A549 (cell line): Measurements from ENCODE around the gene CEP83. TPM values are rescaled to one million over a fixed set of nuclear protein-coding genes. Genes with fewer than 3 reads are reported as not detected.

Experiments used
- ATAC-seq, 2 experiments: fragments of 200-7000 bp in 1 of 2; fragments of >200 bp in 1 of 2; cut with Nextera tagmentation in 1 of 2; cut with Tn5 transposase in 1 of 2; 3 replicates each; pipeline versions ENCODE4 v1.8.0 to v1.9.1; 2018 to 2020; ENCODE audit warnings: mild to moderate bottlenecking in 1 of 2, moderate library complexity in 1 of 2
- CTCF ChIA-PET: fragments of 300-600 bp; sonication (Branson Sonifier 250); formaldehyde crosslinking; extraction: SDS; loops from one replicate; lab custom pipeline; 2021; ENCODE audit warnings: antibody characterized with exemption, inconsistent platforms; lab: Yijun Ruan, JAX
- POLR2A ChIA-PET: fragments of 350-600 bp; formaldehyde crosslinking; extraction: SDS; loops from one replicate; lab custom pipeline; 2021; ENCODE audit warnings: antibody characterized with exemption, inconsistent platforms; lab: Yijun Ruan, JAX
- DNase-seq, 2 experiments: peaks; one replicate each; pipeline versions ENCODE4 v3.0.0 to v3.0.0-alpha.2; 2011 to 2016; ENCODE audit warnings: low read depth in 1 of 2, low spot score in 1 of 2
- FAIRE-seq: peaks from 2 replicates; lab custom pipeline; 2011; peaks lifted over from hg19 to GRCh38; lab: Jason Lieb, UNC
- H3K27ac ChIP-seq, 2 experiments: fragments of >200 bp; sonication (Bioruptor Twin); formaldehyde crosslinking; 3 replicates each; pipeline ENCODE4 v1.5.1; 2016 to 2017
- H3K4me1 ChIP-seq: fragments of >200 bp; sonication (Bioruptor Twin); formaldehyde crosslinking; 3 replicates; pipeline ENCODE4 v1.6.1; 2016
- H3K4me2 ChIP-seq: fragments of >200 bp; sonication (Bioruptor Twin); formaldehyde crosslinking; 3 replicates; pipeline ENCODE4 v1.6.1; 2016
- H3K4me3 ChIP-seq: fragments of >200 bp; sonication (Bioruptor Twin); formaldehyde crosslinking; 3 replicates; pipeline ENCODE4 v1.5.1; 2016
- H3K9me3 ChIP-seq: fragments of >200 bp; sonication (Bioruptor Twin); formaldehyde crosslinking; 3 replicates; pipeline ENCODE4 v1.6.1; 2016
- CHD4 ChIP-seq: fragments of 200-600 bp; sonication (generic); IDR thresholded peaks from 2 replicates; pipeline ENCODE4 v1.6.1; 2016; ENCODE audit warnings: antibody characterized with exemption, mild to moderate bottlenecking, borderline replicate concordance
- EHF ChIP-seq: fragments of 250-450 bp; sonication (Bioruptor Pico); IDR thresholded peaks from 2 replicates; pipeline ENCODE4 v1.5.0; 2020; ENCODE audit warnings: mild to moderate bottlenecking
- EHMT2 ChIP-seq: fragments of 200-600 bp; sonication (generic); IDR thresholded peaks from 2 replicates; pipeline ENCODE4 v1.6.1; 2016; ENCODE audit warnings: antibody characterized with exemption, low read depth, mild to moderate bottlenecking, moderate library complexity
- EP300 ChIP-seq, 2 experiments: fragments of >200 bp; sonication (Bioruptor Twin); formaldehyde crosslinking; IDR thresholded peaks; 2 replicates in 1 of 2; 3 replicates in 1 of 2; pipeline ENCODE4 v1.6.1; 2016 to 2017
- ESRRA ChIP-seq: fragments of 150-350 bp; IDR thresholded peaks from 2 replicates; pipeline ENCODE4 v1.6.1; 2014; ENCODE audit warnings: mild to moderate bottlenecking, low read length, borderline replicate concordance
- FOXS1 ChIP-seq: fragments of 250-450 bp; sonication (Bioruptor Pico); IDR thresholded peaks from 2 replicates; pipeline ENCODE4 v1.5.0; 2020; ENCODE audit warnings: mild to moderate bottlenecking, moderate library complexity
- HDAC2 ChIP-seq: fragments of 200-600 bp; sonication (generic); IDR thresholded peaks from 2 replicates; pipeline ENCODE4 v1.6.1; 2016
- HEYL ChIP-seq: fragments of 250-450 bp; sonication (Bioruptor Pico); IDR thresholded peaks from 2 replicates; pipeline ENCODE4 v1.8.0; 2021; ENCODE audit warnings: mild to moderate bottlenecking, moderate library complexity
- HOXB13 ChIP-seq: fragments of 250-450 bp; sonication (Bioruptor Pico); IDR thresholded peaks from 2 replicates; pipeline ENCODE4 v1.5.0; 2020; ENCODE audit warnings: low read depth, mild to moderate bottlenecking, moderate library complexity
- JUN ChIP-seq, 2 experiments: fragments of >200 bp; sonication (Bioruptor Twin); formaldehyde crosslinking; IDR thresholded peaks; 2 replicates in 1 of 2; 3 replicates in 1 of 2; pipeline ENCODE4 v1.6.1; 2016 to 2017
- KDM5A ChIP-seq: fragments of 200-600 bp; sonication (generic); IDR thresholded peaks from 2 replicates; pipeline ENCODE4 v1.6.1; 2016; ENCODE audit warnings: antibody characterized with exemption, mild to moderate bottlenecking
- MAZ ChIP-seq: fragments of 150-350 bp; IDR thresholded peaks from 2 replicates; pipeline ENCODE4 v1.6.1; 2014; ENCODE audit warnings: antibody characterized with exemption, low read depth, low read length, borderline replicate concordance
- NFE2L2 ChIP-seq: fragments of 150-350 bp; conservative IDR thresholded peaks from 2 replicates; pipeline ENCODE4 v1.6.1; 2014; ENCODE audit warnings: low read length
- NPAS2 ChIP-seq: fragments of 250-450 bp; sonication (Bioruptor Pico); IDR thresholded peaks from 2 replicates; pipeline ENCODE4 v1.8.0; 2022; ENCODE audit warnings: mild to moderate bottlenecking, moderate library complexity, borderline replicate concordance
- NR3C1 ChIP-seq: fragments of >200 bp; sonication (Bioruptor Twin); formaldehyde crosslinking; IDR thresholded peaks from 3 replicates; pipeline ENCODE4 v1.6.1; 2017
- POLR2A ChIP-seq: IDR thresholded peaks from 2 replicates; pipeline ENCODE4 v1.6.1; 2012; ENCODE audit warnings: mild to moderate bottlenecking, low read length
- RCOR1 ChIP-seq: fragments of 150-350 bp; IDR thresholded peaks from 2 replicates; pipeline ENCODE4 v1.6.1; 2014; ENCODE audit warnings: antibody characterized with exemption, low read length, low read depth
- RFX5 ChIP-seq: fragments of 450-650 bp; IDR thresholded peaks from 2 replicates; pipeline ENCODE4 v1.7.1; 2014; ENCODE audit warnings: antibody characterized with exemption, mild to moderate bottlenecking, moderate library complexity
- RNF2 ChIP-seq: fragments of 200-600 bp; sonication (generic); IDR thresholded peaks from 2 replicates; pipeline ENCODE4 v1.6.1; 2016; ENCODE audit warnings: low read depth, mild to moderate bottlenecking, antibody characterized with exemption, moderate library complexity, borderline replicate concordance
- SMC3 ChIP-seq: fragments of >200 bp; sonication (Bioruptor Twin); formaldehyde crosslinking; IDR thresholded peaks from 3 replicates; pipeline ENCODE4 v1.6.1; 2018; ENCODE audit warnings: inconsistent platforms
- TP53 ChIP-seq: fragments of 250-450 bp; sonication (Bioruptor Pico); IDR thresholded peaks from 2 replicates; pipeline ENCODE4 v1.5.0; 2021; ENCODE audit warnings: mild to moderate bottlenecking, moderate library complexity
- ZSCAN20 ChIP-seq: fragments of 250-450 bp; sonication (Bioruptor Pico); IDR thresholded peaks from 2 replicates; pipeline ENCODE4 v1.8.0; 2022; ENCODE audit warnings: mild to moderate bottlenecking, moderate library complexity
- WGBS: methylation state at CpG from one replicate; pipeline ENCODE4 v1.1.6; 2017; ENCODE audit errors: missing lambda C conversion rate; 5-methylcytosine and 5-hydroxymethylcytosine counted together
- polyA plus RNA-seq, 4 experiments: library from polyadenylated mRNA; depleted of rRNA in 3 of 4; stranded (reverse); fragments of >200 nt; fragmentation: RNase III in 1 of 4; extraction: RNeasy Plus Mini Kit Qiagen cat#74134 plus additional on column Dnase treatment in 1 of 4; gene quantifications; 2 replicates in 3 of 4; 3 replicates in 1 of 4; pipeline ENCODE4 v1.2.3, GENCODE V29; 2011 to 2017
- TF ChIP-seq, protein P1 (sequence below): fragments of >200 bp; sonication (Bioruptor Twin); formaldehyde crosslinking; IDR thresholded peaks from 2 replicates; pipeline ENCODE4 v1.6.1; 2016
- TF ChIP-seq, protein P2 (sequence below): fragments of >200 bp; sonication (Bioruptor Twin); formaldehyde crosslinking; IDR thresholded peaks from 3 replicates; pipeline ENCODE4 v1.6.1; 2016
- TF ChIP-seq, protein P3 (sequence below): fragments of >200 bp; sonication (Bioruptor Twin); formaldehyde crosslinking; IDR thresholded peaks from 3 replicates; pipeline ENCODE4 v1.5.1; 2016
- TF ChIP-seq, protein P4 (sequence below): fragments of 200-600 bp; sonication (generic); IDR thresholded peaks from 2 replicates; pipeline ENCODE4 v1.6.1; 2016; ENCODE audit warnings: antibody characterized with exemption, mild to moderate bottlenecking, moderate library complexity

The CEP83 gene
- polyA plus RNA-seq, 2 of the 4 experiments (the other 2 are of a cell fraction) = 8.5 to 21.4 TPM

DNA sequence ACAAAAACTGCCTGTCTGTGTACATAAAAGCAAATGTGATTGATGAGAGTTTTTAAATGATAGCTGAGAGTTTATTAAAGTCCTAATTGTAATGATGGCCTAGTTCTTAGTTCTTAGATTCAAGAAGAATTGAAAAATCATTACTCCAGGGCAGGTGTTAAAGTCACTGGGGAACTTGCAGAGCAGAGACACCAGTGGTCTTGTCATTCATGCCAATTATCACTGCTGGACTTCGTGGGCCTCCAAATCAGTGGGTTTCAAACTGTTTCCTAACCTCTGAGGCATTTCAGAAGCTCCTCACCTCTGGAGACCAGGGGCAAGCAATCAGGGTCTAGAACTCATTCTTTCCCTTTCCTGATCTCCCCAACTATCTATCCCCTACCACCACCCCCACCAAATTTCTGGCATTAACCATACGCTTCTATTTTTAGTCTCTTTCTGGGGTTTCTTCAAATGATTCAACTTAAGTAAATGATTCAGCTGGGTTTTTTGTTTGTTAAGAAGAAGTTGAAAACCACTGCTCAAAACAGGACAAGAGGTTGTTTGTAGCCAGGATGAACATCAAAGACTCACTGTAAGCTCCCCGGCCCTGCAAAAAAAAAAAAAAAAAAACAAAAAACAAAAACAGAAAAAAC, 80.1 kb downstream of the CEP83 start:
- H3K27ac ChIP-seq = no peak overlapping the region
- no peak overlapping the region for H3K4me3 ChIP-seq
- 89% methylated on average over 3 of the region's 3 CpGs for WGBS
- DNase-seq = no peak
- peaks cover 7% of the 10 kb centered on the region; the same call in 1 of the 3 replicates for H3K9me3 ChIP-seq
- H3K4me2 ChIP-seq = no peak overlapping the region
- ChIA-PET CTCF (no interaction called here), POLR2A (no interaction called here)
- TF ChIP-seq NR3C1 (no peak), HDAC2 (no peak), NPAS2 (CRISPR knock-in tag) (no peak), SMC3 (no peak), RCOR1 (no peak), ZSCAN20 (CRISPR knock-in tag) (no peak), FOXS1 (no peak), TP53 (CRISPR knock-in tag) (no peak), EHF (CRISPR knock-in tag) (no peak), KDM5A (no peak), POLR2A (no peak), NFE2L2 (no peak), HEYL (CRISPR knock-in tag) (no peak), CHD4 (no peak), EP300 (IDR thresholded peaks at IDR 0.05) (no peak), JUN (IDR thresholded peaks at IDR 0.05) (no peak), MAZ (no peak)
- TF ChIP-seq, protein P1, sequence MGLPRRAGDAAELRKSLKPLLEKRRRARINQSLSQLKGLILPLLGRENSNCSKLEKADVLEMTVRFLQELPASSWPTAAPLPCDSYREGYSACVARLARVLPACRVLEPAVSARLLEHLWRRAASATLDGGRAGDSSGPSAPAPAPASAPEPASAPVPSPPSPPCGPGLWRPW = no peak
- TF ChIP-seq, protein P2, sequence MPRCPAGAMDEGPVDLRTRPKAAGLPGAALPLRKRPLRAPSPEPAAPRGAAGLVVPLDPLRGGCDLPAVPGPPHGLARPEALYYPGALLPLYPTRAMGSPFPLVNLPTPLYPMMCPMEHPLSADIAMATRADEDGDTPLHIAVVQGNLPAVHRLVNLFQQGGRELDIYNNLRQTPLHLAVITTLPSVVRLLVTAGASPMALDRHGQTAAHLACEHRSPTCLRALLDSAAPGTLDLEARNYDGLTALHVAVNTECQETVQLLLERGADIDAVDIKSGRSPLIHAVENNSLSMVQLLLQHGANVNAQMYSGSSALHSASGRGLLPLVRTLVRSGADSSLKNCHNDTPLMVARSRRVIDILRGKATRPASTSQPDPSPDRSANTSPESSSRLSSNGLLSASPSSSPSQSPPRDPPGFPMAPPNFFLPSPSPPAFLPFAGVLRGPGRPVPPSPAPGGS = no peak
- TF ChIP-seq, protein P3, sequence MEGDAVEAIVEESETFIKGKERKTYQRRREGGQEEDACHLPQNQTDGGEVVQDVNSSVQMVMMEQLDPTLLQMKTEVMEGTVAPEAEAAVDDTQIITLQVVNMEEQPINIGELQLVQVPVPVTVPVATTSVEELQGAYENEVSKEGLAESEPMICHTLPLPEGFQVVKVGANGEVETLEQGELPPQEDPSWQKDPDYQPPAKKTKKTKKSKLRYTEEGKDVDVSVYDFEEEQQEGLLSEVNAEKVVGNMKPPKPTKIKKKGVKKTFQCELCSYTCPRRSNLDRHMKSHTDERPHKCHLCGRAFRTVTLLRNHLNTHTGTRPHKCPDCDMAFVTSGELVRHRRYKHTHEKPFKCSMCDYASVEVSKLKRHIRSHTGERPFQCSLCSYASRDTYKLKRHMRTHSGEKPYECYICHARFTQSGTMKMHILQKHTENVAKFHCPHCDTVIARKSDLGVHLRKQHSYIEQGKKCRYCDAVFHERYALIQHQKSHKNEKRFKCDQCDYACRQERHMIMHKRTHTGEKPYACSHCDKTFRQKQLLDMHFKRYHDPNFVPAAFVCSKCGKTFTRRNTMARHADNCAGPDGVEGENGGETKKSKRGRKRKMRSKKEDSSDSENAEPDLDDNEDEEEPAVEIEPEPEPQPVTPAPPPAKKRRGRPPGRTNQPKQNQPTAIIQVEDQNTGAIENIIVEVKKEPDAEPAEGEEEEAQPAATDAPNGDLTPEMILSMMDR = no peak
- H3K4me1 ChIP-seq = peaks cover 12% of the 10 kb centered on the region; the same call in 2 of the 3 replicates
- ATAC-seq = no peak
- no peak for FAIRE-seq

DNA sequence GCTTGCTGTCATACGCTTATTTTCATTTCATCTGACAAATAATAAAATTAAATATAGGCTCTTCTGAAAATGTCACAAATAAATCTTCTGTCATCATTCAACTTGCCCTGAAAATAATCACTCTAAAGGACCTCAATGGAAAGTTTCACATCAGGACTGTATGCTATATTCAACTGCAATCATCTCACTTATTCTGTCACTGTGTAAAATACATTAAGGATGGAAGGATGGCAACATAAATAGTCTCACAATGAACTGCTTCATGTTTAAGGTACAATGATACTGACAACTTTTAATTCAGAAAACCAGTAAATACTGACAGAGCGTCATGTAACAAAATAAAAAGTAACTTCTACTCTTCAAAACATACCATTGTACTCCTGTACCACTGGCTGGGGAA, 82.1 kb downstream of the CEP83 start:
- H3K4me3 ChIP-seq = no peak overlapping the region
- peaks cover 12% of the 10 kb centered on the region; the same call in 2 of the 3 replicates for H3K4me1 ChIP-seq
- TF ChIP-seq NFE2L2 (no peak), EHMT2 (no peak), ESRRA (no peak), HOXB13 (CRISPR knock-in tag) (no peak), FOXS1 (no peak), RFX5 (no peak), RNF2 (no peak)
- TF ChIP-seq, protein P4, sequence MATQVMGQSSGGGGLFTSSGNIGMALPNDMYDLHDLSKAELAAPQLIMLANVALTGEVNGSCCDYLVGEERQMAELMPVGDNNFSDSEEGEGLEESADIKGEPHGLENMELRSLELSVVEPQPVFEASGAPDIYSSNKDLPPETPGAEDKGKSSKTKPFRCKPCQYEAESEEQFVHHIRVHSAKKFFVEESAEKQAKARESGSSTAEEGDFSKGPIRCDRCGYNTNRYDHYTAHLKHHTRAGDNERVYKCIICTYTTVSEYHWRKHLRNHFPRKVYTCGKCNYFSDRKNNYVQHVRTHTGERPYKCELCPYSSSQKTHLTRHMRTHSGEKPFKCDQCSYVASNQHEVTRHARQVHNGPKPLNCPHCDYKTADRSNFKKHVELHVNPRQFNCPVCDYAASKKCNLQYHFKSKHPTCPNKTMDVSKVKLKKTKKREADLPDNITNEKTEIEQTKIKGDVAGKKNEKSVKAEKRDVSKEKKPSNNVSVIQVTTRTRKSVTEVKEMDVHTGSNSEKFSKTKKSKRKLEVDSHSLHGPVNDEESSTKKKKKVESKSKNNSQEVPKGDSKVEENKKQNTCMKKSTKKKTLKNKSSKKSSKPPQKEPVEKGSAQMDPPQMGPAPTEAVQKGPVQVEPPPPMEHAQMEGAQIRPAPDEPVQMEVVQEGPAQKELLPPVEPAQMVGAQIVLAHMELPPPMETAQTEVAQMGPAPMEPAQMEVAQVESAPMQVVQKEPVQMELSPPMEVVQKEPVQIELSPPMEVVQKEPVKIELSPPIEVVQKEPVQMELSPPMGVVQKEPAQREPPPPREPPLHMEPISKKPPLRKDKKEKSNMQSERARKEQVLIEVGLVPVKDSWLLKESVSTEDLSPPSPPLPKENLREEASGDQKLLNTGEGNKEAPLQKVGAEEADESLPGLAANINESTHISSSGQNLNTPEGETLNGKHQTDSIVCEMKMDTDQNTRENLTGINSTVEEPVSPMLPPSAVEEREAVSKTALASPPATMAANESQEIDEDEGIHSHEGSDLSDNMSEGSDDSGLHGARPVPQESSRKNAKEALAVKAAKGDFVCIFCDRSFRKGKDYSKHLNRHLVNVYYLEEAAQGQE = no peak
- TF ChIP-seq, protein P1 = no peak
- WGBS = 93% methylated on average over 2 of the region's 2 CpGs
- ChIA-PET CTCF (no interaction called here), POLR2A (no interaction called here)
- ATAC-seq = no peak
- no peak overlapping the region for H3K4me2 ChIP-seq
- no peak for DNase-seq
- no peak overlapping the region for H3K27ac ChIP-seq
- no peaks in the 10 kb centered on the region for H3K9me3 ChIP-seq
- FAIRE-seq = no peak
